Body of pancreas (tissue), 4 donors: ENCODE measurements around the gene TCFL5. TPM values are rescaled to one million over a fixed set of nuclear protein-coding genes. Genes with fewer than 3 reads are reported as not detected.

Experiments used
- ATAC-seq: fragments of 150-250 bp; one replicate; pipeline ENCODE4 v1.9.1; 2016
- DNase-seq, 4 donors: peaks; one replicate each; pipeline ENCODE4 v3.0.0-alpha.2; 2019
- H3K27ac ChIP-seq, 4 donors: fragments of 200-600 bp; sonication (generic); 1 replicate in 3 of 4; 2 replicates in 1 of 4; pipeline versions ENCODE4 v1.5.1 to v1.6.1; 2016 to 2019; ENCODE audit warnings: mild to moderate bottlenecking in 1 of 4, mixed read lengths in 1 of 4, moderate library complexity in 1 of 4
- H3K27me3 ChIP-seq, 2 donors: fragments of 200-600 bp; sonication (generic); one replicate each; pipeline ENCODE4 v1.6.0; 2016; ENCODE audit warnings: mild to moderate bottlenecking in 1 of 2
- H3K36me3 ChIP-seq, 2 donors: fragments of 200-600 bp; sonication (generic); replicated peaks in 1 of 2; 2 replicates each; pipeline ENCODE4 v1.5.1; 2016; ENCODE audit warnings: low read depth in 2 of 2; ENCODE audit not compliant: insufficient read depth in 1 of 2
- H3K4me1 ChIP-seq: fragments of 200-600 bp; sonication (generic); one replicate; pipeline ENCODE4 v1.6.0; 2016
- H3K4me3 ChIP-seq, 2 donors: fragments of 200-600 bp; sonication (generic); 1 replicate in 1 of 2; 2 replicates in 1 of 2; pipeline ENCODE4 v1.5.1; 2016 to 2019
- H3K9me3 ChIP-seq, 3 donors: fragments of 200-600 bp; sonication (generic); 1 replicate in 2 of 3; 2 replicates in 1 of 3; pipeline ENCODE4 v1.5.1; 2016
- CTCF ChIP-seq, 7 experiments: fragments of 450-650 bp in 4 of 7; fragments of 200-600 bp in 3 of 7; sonication (generic) in 3 of 7; IDR thresholded peaks; one replicate each; pipeline ENCODE4 v1.5.1; 2016 to 2019; ENCODE audit warnings: antibody characterized with exemption in 7 of 7
- POLR2A ChIP-seq, 3 donors: fragments of 450-650 bp; IDR thresholded peaks; one replicate each; pipeline ENCODE4 v1.6.1; 2016; ENCODE audit warnings: antibody characterized with exemption in 3 of 3, mild to moderate bottlenecking in 2 of 3
- WGBS, 2 donors: methylation state at CpG; one replicate each; pipeline ENCODE4 v1.1.5; 2017; 5-methylcytosine and 5-hydroxymethylcytosine counted together
- intact Hi-C: fragments of 100-400 bp; cut with DNase I; formaldehyde crosslinking; loops from one replicate; pipeline ENCODE4 v1.15.1; 2023
- total RNA-seq, 2 donors: library from RNA; depleted of rRNA; stranded (reverse); fragments of >200 nt; gene quantifications; one replicate each; pipeline ENCODE4 v1.1.0, GENCODE V29; 2016

Gene TCFL5
- total RNA-seq, 2 donors from 2014 or later: 2.0 to 7.5 TPM

GRCh38 chr20:62882426-62882825, 20.8 kb upstream of the TCFL5 start:
- H3K27ac ChIP-seq: no peak overlapping the region
- TF ChIP-seq CTCF (IDR thresholded peaks at IDR 0.05): no peak
- no peak for TF ChIP-seq POLR2A (IDR thresholded peaks at IDR 0.05)
- WGBS, 2 donors: 91 to 92% methylated on average over 15 of the region's 15 CpGs
- no peaks in the 10 kb centered on the region for H3K27me3 ChIP-seq
- ATAC-seq: no peak
- H3K4me3 ChIP-seq: no peak overlapping the region
- DNase-seq: no peak
- H3K4me1 ChIP-seq: peaks cover 7% of the 10 kb centered on the region
- peaks cover 5 to 8% of the 10 kb centered on the region in 2 donors for H3K36me3 ChIP-seq
- no peaks in the 10 kb centered on the region for H3K9me3 ChIP-seq
- intact Hi-C loops: no loop called here

GRCh38 chr20:62881662-62882395, 20.2 kb upstream of the TCFL5 start:
- H3K27ac ChIP-seq: no peak overlapping the region
- 92 to 94% methylated on average over 46 of the region's 46 CpGs for WGBS, 2 donors

GRCh38 chr20:62880935-62881661, 19.5 kb upstream of the TCFL5 start:
- DNase-seq: no peak
- 94 to 96% methylated on average over 20 to 37 of the region's 45 CpGs for WGBS, 2 donors
- H3K4me1 ChIP-seq: peaks cover 4% of the 10 kb centered on the region
- intact Hi-C loops: no loop called here
- no peaks in the 10 kb centered on the region for H3K9me3 ChIP-seq
- no peak for TF ChIP-seq CTCF (IDR thresholded peaks at IDR 0.05)
- no peak for TF ChIP-seq POLR2A (IDR thresholded peaks at IDR 0.05)
- H3K36me3 ChIP-seq: peaks cover 5 to 8% of the 10 kb centered on the region in 2 donors
- H3K27me3 ChIP-seq: no peaks in the 10 kb centered on the region
- H3K27ac ChIP-seq: no peak overlapping the region
- H3K4me3 ChIP-seq: no peak overlapping the region
- ATAC-seq: no peak

More at GRCh38 chr20:62881662-62882395, 20.2 kb upstream of the TCFL5 start:
- ATAC-seq (no peak), DNase-seq (no peak)
- Histone ChIP-seq H3K4me1 (peaks cover 5% of the 10 kb centered on the region), H3K27me3 (no peaks in the 10 kb centered on the region), H3K4me3 (no peak overlapping the region), H3K36me3 (peaks cover 5 to 8% of the 10 kb centered on the region in 2 donors), H3K9me3 (no peaks in the 10 kb centered on the region)
- intact Hi-C loops: no loop called here
- TF ChIP-seq CTCF (IDR thresholded peaks at IDR 0.05) (no peak), POLR2A (IDR thresholded peaks at IDR 0.05) (no peak)

GRCh38 chr20:62880147-62880934, 18.7 kb upstream of the TCFL5 start:
- no peak for TF ChIP-seq CTCF (IDR thresholded peaks at IDR 0.05)
- TF ChIP-seq POLR2A (IDR thresholded peaks at IDR 0.05): no peak
- 92% methylated on average over 29 to 37 of the region's 37 CpGs for WGBS, 2 donors
- intact Hi-C loops: no loop called here

More at GRCh38 chr20:62880147-62880934, 18.7 kb upstream of the TCFL5 start:
- Histone ChIP-seq H3K4me1 (peaks cover 11% of the 10 kb centered on the region), H3K27ac (no peak overlapping the region), H3K4me3 (no peak overlapping the region), H3K27me3 (no peaks in the 10 kb centered on the region), H3K9me3 (no peaks in the 10 kb centered on the region), H3K36me3 (peaks cover 5 to 8% of the 10 kb centered on the region in 2 donors)
- ATAC-seq: no peak
- no peak for DNase-seq
